Activated naive CD4-positive, alpha-beta T cell treated with anti-CD3 and anti-CD28 coated beads for 36 hours (primary cell): Measurements from ENCODE around the gene TAGLN. TPM values are rescaled to one million over a fixed set of nuclear protein-coding genes. Genes with fewer than 3 reads are reported as not detected.
"Not testable (repeated sequence)": the region's sequence is repeated elsewhere in the genome, so short reads cannot be mapped to it uniquely, and the experiment has no call there.

Source experiments
- CTCF ChIA-PET: fragments of 350-600 bp; sonication (Branson Sonifier 250); formaldehyde crosslinking; loops from one replicate; lab custom pipeline; 2021; ENCODE audit warnings: antibody characterized with exemption; lab: Charles Lee
- DNase-seq: peaks from one replicate; pipeline ENCODE4 v3.0.0-alpha.2; 2020
- H3K27ac Mint-ChIP-seq: one replicate; pipeline ENCODE4 v1.8.0; 2021; ENCODE audit warnings: mild to moderate bottlenecking, mixed read lengths
- H3K27me3 Mint-ChIP-seq: one replicate; pipeline ENCODE4 v1.8.0; 2021; ENCODE audit warnings: low read depth, mixed read lengths
- H3K36me3 Mint-ChIP-seq: one replicate; pipeline ENCODE4 v1.8.0; 2021; ENCODE audit warnings: low read depth, mixed read lengths
- H3K4me1 Mint-ChIP-seq: one replicate; pipeline ENCODE4 v1.8.0; 2021; ENCODE audit warnings: low read depth, mixed read lengths
- H3K4me3 Mint-ChIP-seq: one replicate; pipeline ENCODE4 v1.8.0; 2021; ENCODE audit warnings: mild to moderate bottlenecking, moderate library complexity, mixed read lengths
- H3K9me3 Mint-ChIP-seq: one replicate; pipeline ENCODE4 v1.8.0; 2021; ENCODE audit warnings: mixed read lengths
- intact Hi-C: fragments of 100-400 bp; cut with micrococcal nuclease; formaldehyde crosslinking; loops from one replicate; pipeline ENCODE4 v1.15.1; 2023
- total RNA-seq, 2 experiments: library from RNA; stranded (reverse); gene quantifications; one replicate each; pipeline ENCODE4 v1.2.3, GENCODE V29; 2021

Gene TAGLN
- total RNA-seq, 2 experiments from 2014 or later: 2.1 to 2.2 TPM

DNA sequence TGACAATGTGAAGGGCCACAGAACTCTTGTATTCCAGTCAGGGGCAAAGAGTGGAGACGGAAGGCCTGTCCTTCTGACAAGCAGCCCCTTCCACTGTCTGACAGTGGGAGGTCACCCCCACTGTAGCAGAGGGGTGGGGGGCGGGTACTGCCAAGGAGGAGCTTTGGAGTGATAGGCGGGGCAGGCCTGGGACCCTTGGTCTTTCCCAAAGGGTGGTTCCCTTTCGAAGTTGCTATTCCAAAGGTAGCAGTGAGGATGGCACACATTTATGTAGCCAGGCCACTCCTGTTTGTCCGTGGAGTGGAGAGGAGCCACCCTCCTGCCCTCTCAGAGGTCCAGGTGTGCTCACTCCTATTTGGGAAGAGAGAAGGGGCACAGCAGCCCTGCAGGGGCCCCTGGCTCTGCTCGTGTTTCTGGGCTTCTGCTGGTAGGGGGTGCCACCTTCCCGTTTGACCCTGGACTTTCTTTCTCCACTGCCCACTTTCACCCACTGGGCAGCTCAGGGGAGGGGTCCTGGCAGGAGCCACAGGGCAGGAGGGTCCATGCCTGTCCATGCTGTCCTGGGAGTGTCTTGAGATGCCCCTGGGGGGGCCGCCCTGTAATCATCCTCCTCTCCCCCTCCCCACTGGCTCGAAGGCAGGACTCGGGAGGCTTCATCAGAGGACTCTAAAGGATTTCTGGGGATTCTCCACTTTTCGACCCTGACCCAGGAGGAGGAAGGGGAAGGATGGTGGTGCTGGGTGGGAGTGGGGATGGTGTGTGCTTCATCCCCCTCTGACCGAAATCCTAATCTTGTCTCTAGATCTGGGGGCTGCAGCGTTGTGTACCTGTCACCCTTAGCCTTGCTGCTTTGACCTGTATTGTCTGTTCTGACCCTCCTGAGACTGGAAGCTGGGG lies 994 bp downstream of the TAGLN start:
- Mint-ChIP-seq H3K27me3 (no peaks in the 10 kb centered on the region), H3K9me3 (no peaks in the 10 kb centered on the region), H3K4me1 (no peaks in the 10 kb centered on the region), H3K36me3 (peaks cover 9% of the 10 kb centered on the region), H3K27ac (no peak overlapping the region), H3K4me3 (no peak overlapping the region)
- CTCF ChIA-PET: interaction anchor here (0.7 to 1.6 kb wide), 2 partner anchors 19 to 403 kb away, joined by 3 to 4 read pairs; no protein-coding TSS in a partner anchor
- DNase-seq: no peak
- intact Hi-C loops: no loop called here

DNA sequence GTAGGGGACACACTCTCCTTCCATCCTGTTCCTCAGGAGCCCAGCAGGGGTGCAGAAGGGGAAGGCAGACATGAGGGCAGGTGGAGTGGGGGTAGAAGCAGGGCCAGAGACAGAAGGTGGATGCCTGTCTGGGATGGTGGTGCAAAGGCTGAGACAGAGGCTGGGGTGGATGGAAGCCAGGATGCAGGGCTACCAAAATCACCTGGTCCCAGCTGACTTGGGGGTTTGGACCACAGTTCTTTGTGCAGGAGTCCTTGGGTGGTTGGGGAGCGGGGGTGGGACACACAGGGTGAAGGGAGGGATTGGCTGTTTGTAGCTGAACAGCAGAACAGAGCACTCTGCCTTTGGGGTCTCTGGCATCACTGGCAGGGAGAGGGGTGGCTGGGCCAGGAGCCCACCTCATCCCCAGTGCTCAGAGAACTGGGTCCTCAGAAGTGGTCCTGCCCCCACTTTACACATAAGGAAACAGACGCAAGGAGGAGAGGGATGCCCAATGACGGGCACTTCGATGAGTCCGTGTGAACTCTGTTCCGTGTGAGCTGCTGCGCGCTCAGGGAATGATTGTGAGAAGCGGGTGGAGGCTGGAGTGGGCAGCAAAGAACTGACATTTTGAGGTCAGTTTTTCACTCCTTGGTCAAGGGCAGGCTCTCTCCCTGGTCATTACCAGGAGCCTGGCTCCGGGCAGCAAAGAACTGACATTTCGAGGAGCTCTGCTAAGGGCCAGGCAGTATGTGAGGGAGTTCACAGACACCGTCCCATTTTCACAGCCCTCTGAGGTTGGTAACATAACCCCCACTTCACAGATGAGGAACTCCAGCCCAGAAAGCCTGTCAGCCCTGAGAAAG lies 1.9 kb downstream of the TAGLN start:
- DNase-seq: no peak
- CTCF ChIA-PET: no interaction called here
- intact Hi-C loops: no loop called here

DNA sequence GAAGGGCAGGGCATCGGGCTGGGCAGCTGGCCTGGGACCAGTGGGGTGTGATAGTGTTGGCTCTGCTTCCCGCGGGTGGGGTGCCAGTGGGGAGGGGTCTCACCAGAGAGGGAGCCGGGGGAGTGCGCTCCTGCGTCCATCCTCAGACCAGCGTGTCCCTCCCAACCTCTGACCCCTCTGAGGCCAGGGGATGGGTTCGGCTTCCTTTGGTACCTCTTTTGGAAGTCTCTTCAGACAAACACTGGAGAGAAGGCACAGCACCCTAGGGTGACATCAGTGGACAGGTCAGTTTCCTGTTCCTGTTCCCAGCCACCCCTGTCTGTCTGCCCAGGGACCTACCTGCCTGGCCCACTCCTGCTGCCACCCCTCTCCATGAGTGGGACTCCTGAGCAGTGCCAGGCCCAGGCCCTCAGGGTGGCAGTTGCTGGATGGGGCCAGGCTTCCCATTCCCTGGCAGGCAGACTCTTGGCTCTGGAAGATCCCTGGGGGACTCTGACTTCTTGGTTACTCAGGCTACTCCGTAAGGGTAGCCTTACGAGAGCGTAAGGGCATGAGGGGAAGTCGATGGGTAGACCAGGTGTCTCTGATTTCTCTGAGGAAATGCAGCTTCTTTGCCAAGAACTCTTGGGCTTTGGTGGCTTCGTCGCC lies 2.6 kb downstream of the TAGLN start:
- Mint-ChIP-seq H3K27ac (no peak overlapping the region), H3K4me1 (no peaks in the 10 kb centered on the region), H3K27me3 (no peaks in the 10 kb centered on the region), H3K36me3 (peaks cover 8% of the 10 kb centered on the region), H3K9me3 (no peaks in the 10 kb centered on the region), H3K4me3 (no peak overlapping the region)
- CTCF ChIA-PET: interaction anchor here (1.4 to 1.7 kb wide), 3 partner anchors 21 to 224 kb away, joined by 4 to 6 read pairs (median 5); no protein-coding TSS in a partner anchor
- intact Hi-C loops: no loop called here
- no peak for DNase-seq

More for the DNA sequence above, 1.9 kb downstream of the TAGLN start:
- H3K36me3 Mint-ChIP-seq: peaks cover 7% of the 10 kb centered on the region
- H3K4me3 Mint-ChIP-seq: no peak overlapping the region
- H3K9me3 Mint-ChIP-seq: no peaks in the 10 kb centered on the region
- H3K4me1 Mint-ChIP-seq: no peaks in the 10 kb centered on the region
- no peaks in the 10 kb centered on the region for H3K27me3 Mint-ChIP-seq
- no peak overlapping the region for H3K27ac Mint-ChIP-seq

- CTCF ChIA-PET: interaction anchor here (1.4 to 1.7 kb wide), 3 partner anchors 21 to 223 kb away, joined by 4 to 6 read pairs (median 5); no protein-coding TSS in a partner anchor
- H3K4me3 Mint-ChIP-seq: no peak overlapping the region
- no peaks in the 10 kb centered on the region for H3K9me3 Mint-ChIP-seq
- no peak for DNase-seq
- no peak overlapping the region for H3K27ac Mint-ChIP-seq
- no peaks in the 10 kb centered on the region for H3K4me1 Mint-ChIP-seq
- H3K36me3 Mint-ChIP-seq: peaks cover 8% of the 10 kb centered on the region
- no peaks in the 10 kb centered on the region for H3K27me3 Mint-ChIP-seq
- intact Hi-C loops: no loop called here
These were observed 3.4 kb downstream of the TAGLN start for GRCh38 chr11:117202386-117203068.

DNA sequence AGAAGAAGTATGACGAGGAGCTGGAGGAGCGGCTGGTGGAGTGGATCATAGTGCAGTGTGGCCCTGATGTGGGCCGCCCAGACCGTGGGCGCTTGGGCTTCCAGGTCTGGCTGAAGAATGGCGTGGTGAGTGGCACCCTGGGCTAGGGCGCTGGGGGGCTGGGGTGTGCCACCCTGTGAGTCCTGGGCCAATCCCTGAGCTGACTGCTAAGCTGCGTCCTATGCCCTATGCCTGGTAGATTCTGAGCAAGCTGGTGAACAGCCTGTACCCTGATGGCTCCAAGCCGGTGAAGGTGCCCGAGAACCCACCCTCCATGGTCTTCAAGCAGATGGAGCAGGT lies 3.9 kb downstream of the TAGLN start:
- no peak overlapping the region for H3K27ac Mint-ChIP-seq
- CTCF ChIA-PET: interaction anchor here (1.4 to 1.7 kb wide), 3 partner anchors 22 to 222 kb away, joined by 4 to 6 read pairs (median 5); no protein-coding TSS in a partner anchor
- no peak overlapping the region for H3K4me3 Mint-ChIP-seq

DNA sequence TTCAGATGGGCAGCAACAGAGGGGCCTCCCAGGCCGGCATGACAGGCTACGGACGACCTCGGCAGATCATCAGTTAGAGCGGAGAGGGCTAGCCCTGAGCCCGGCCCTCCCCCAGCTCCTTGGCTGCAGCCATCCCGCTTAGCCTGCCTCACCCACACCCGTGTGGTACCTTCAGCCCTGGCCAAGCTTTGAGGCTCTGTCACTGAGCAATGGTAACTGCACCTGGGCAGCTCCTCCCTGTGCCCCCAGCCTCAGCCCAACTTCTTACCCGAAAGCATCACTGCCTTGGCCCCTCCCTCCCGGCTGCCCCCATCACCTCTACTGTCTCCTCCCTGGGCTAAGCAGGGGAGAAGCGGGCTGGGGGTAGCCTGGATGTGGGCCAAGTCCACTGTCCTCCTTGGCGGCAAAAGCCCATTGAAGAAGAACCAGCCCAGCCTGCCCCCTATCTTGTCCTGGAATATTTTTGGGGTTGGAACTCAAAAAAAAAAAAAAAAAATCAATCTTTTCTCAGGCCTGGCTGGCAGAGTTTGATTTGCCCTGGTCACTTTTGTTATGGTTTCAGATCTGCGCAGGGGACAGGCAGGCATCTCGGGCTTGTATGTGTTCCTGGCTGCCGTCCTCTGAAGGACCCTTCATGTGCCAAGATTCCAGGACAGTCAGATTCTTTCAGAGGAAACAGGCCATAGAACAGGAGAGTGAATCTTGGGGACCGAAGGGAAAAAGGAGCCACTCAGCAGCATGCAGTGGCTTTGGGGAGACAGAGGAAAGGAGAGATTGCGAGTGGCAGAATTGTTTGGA lies 5.3 kb downstream of the TAGLN start:
- H3K27ac Mint-ChIP-seq: no peak overlapping the region
- no peaks in the 10 kb centered on the region for H3K27me3 Mint-ChIP-seq
- peaks cover 8% of the 10 kb centered on the region for H3K36me3 Mint-ChIP-seq
- no peaks in the 10 kb centered on the region for H3K9me3 Mint-ChIP-seq
- no peaks in the 10 kb centered on the region for H3K4me1 Mint-ChIP-seq
- intact Hi-C loops: loop anchor here (5.0 kb wide), 1 partner anchor 72 kb away; no protein-coding TSS in a partner anchor
- CTCF ChIA-PET: no interaction called here
- H3K4me3 Mint-ChIP-seq: no peak overlapping the region
- DNase-seq: no peak

More for the DNA sequence above, 3.9 kb downstream of the TAGLN start:
- no peaks in the 10 kb centered on the region for H3K27me3 Mint-ChIP-seq
- intact Hi-C loops: no loop called here
- H3K9me3 Mint-ChIP-seq: no peaks in the 10 kb centered on the region
- H3K4me1 Mint-ChIP-seq: no peaks in the 10 kb centered on the region
- DNase-seq: no peak
- H3K36me3 Mint-ChIP-seq: peaks cover 8% of the 10 kb centered on the region

DNA sequence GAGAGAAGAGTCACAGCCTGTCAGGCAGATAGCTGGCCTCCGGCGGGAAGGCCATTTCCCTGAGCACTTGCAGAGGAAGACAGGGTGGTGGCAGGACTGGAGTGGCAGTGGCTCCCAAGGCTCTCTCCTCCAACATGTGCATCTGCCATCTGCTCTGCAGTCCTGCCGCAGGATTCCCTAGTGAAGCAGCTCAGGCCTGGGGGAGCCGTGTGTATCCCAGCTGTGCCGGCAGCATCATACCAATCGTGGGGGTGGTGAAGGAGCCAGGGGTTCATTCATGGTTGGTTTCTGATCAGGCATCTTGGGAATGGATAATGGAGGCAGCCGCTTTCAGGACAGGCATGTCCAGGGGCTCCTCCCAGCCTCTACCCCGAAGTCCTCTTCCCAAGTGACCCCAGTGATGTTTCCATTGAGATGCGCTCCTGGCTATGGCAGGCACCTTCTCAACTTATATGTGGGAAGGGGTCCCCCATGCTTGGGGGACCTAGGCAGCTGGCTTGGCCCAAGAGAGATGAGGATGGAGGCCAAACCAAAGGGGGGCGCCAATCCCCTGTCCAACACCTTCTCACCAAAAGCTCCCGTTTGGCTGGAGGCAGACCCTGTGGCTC lies 6.1 kb downstream of the TAGLN start:
- intact Hi-C loops: loop anchor here (5.0 kb wide), 1 partner anchor 73 kb away; no protein-coding TSS in a partner anchor
- H3K4me3 Mint-ChIP-seq: no peak overlapping the region
- no peaks in the 10 kb centered on the region for H3K4me1 Mint-ChIP-seq
- H3K36me3 Mint-ChIP-seq: peaks cover 11% of the 10 kb centered on the region
- CTCF ChIA-PET: no interaction called here
- DNase-seq: no peak
- H3K27ac Mint-ChIP-seq: no peak overlapping the region
- no peaks in the 10 kb centered on the region for H3K9me3 Mint-ChIP-seq
- no peaks in the 10 kb centered on the region for H3K27me3 Mint-ChIP-seq

- H3K4me3 Mint-ChIP-seq, H3K27ac Mint-ChIP-seq, H3K27me3 Mint-ChIP-seq, CTCF ChIA-PET, DNase-seq, H3K4me1 Mint-ChIP-seq, H3K9me3 Mint-ChIP-seq: not testable (repeated sequence)
- H3K36me3 Mint-ChIP-seq: peaks cover 11% of the 10 kb centered on the region
- intact Hi-C loops: loop anchor here (5.0 kb wide), 1 partner anchor 74 kb away; no protein-coding TSS in a partner anchor
These were observed 6.9 kb downstream of the TAGLN start for GRCh38 chr11:117206111-117206510.

GRCh38 chr11:117206859-117207258 lies 7.7 kb downstream of the TAGLN start:
- H3K36me3 Mint-ChIP-seq: peaks cover 16% of the 10 kb centered on the region
- H3K27ac Mint-ChIP-seq, H3K27me3 Mint-ChIP-seq, DNase-seq, H3K4me1 Mint-ChIP-seq, H3K9me3 Mint-ChIP-seq, H3K4me3 Mint-ChIP-seq, CTCF ChIA-PET: not testable (repeated sequence)
- intact Hi-C loops: loop anchor here (5.0 kb wide), 1 partner anchor 75 kb away; no protein-coding TSS in a partner anchor

DNA sequence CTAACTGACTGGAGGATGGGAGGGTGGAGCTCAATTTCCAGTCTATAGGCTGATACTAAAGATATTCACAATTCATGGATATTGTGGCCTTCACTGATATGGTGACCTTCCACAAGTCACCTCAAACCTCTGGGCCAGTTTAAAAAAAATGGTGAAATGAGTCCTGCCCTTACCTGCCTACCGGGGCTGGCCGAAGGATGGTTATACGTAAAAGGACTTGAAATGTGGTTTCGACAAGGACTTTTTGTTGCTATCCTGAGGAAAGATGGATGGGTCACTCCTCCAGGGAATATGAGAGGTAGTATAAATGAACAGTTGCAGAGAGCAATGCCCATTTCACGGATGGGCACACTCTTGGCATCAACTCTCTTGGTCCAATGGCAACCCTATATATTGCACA lies 8.3 kb downstream of the TAGLN start:
- H3K27me3 Mint-ChIP-seq, H3K4me3 Mint-ChIP-seq, H3K4me1 Mint-ChIP-seq, H3K9me3 Mint-ChIP-seq, H3K27ac Mint-ChIP-seq, DNase-seq, CTCF ChIA-PET: not testable (repeated sequence)
- H3K36me3 Mint-ChIP-seq: peaks cover 16% of the 10 kb centered on the region
- intact Hi-C loops: loop anchor here (5.0 kb wide), 1 partner anchor 75 kb away; no protein-coding TSS in a partner anchor
